ENCODE data around the gene SSX2IP.
A peak's percentile ranks its signal among the peaks of the same experiment; 100 is the strongest.

The SSX2IP gene

DNA sequence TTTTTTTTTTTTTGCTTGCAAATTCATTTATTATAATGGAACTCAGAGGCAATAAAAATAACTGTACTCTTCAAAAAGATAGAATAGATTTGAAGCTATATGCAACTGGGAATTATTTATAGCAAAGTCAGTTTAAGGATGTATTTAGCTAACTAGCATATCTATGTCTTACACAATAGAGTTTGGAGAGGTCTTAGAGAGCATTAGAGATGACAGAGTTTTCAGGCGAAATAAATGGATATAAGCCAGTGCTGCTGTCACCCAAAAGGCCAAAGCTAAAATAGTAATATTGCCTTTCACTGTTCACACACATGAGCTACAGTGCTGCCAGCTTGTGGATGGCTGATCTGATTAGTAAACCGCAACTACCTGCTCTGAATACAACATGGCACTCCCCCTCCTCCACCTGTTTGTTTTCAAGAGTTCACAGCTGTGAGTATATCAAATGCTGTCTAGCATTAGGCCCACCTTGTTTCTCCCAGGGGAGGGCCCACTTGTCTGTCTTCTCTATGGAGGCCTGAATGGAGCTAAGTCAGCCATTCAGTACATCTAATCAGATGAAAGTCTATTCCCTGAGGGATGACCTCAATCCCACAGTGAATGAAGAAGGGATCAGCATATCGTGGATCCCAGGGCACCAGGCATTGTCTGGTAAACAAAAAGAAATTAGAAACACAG, 25.2 kb upstream of the SSX2IP start:
- in situ Hi-C loops (cut with HindIII; ENCODE audit: low pct_ligation_motif_present, low sequenced_read_pairs): no loop called here
- no peaks in the 10 kb centered on the region for H3K27me3 ChIP-seq (replicated peaks)
- no peaks in the 10 kb centered on the region for H3K36me3 ChIP-seq (replicated peaks)
- DNase-seq: no peak
- no peak overlapping the region for H3K4me3 ChIP-seq (ENCODE audit: low read depth, low read length)
- H3K27ac ChIP-seq: no peak overlapping the region
- no peak for TF ChIP-seq CTCF (IDR thresholded peaks at IDR 0.05; ENCODE audit: low read depth, low read length, missing control alignments)

DNA sequence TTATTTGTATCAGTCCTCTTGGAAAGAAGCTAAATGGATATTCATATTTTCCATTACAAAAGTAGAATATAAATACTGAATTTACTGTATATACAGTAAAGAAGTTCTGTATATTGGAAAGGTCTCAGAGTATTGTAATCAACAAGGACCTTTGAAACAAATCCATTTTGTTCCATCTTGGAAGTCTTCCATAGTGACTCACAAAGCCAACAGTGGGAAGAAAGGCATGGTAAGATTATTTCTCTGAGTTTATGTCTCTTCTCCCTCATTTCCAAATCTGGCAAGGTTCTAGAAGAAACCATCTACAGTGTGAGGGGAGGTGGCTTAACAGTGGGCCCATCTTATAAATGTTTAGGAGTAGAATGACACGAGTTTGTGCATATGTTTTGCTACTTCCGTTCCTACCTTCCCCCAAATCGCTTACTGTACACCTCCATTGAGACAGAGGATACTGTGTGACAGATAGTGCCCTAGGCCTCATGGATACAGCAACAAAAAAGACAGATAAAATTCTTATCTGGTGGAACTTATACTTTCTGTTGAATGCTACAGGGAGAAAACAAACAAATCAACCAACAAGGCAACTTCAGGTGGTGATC, 22.1 kb upstream of the SSX2IP start:
- in situ Hi-C loops (cut with HindIII; ENCODE audit: low pct_ligation_motif_present, low sequenced_read_pairs): no loop called here
- DNase-seq: peak; percentile 21
- H3K4me3 ChIP-seq (ENCODE audit: low read depth, low read length): no peak overlapping the region
- H3K27me3 ChIP-seq (replicated peaks): no peaks in the 10 kb centered on the region
- TF ChIP-seq CTCF (IDR thresholded peaks at IDR 0.05; ENCODE audit: low read depth, low read length, missing control alignments): no peak
- no peaks in the 10 kb centered on the region for H3K36me3 ChIP-seq (replicated peaks)
- H3K27ac ChIP-seq: no peak overlapping the region

- no peak overlapping the region for H3K4me3 ChIP-seq (ENCODE audit: low read depth, low read length)
- in situ Hi-C loops (cut with HindIII; ENCODE audit: low pct_ligation_motif_present, low sequenced_read_pairs): no loop called here
- H3K27me3 ChIP-seq (replicated peaks): no peaks in the 10 kb centered on the region
- no peak for DNase-seq
- no peaks in the 10 kb centered on the region for H3K36me3 ChIP-seq (replicated peaks)
- no peak for TF ChIP-seq CTCF (IDR thresholded peaks at IDR 0.05; ENCODE audit: low read depth, low read length, missing control alignments)
- H3K27ac ChIP-seq: no peak overlapping the region
Measured at GRCh38 chr1:84711869-84712268, 21.6 kb upstream of the SSX2IP start.

GRCh38 chr1:84711121-84711520, 20.9 kb upstream of the SSX2IP start:
- no peak for TF ChIP-seq CTCF (IDR thresholded peaks at IDR 0.05; ENCODE audit: low read depth, low read length, missing control alignments)
- Histone ChIP-seq H3K27me3 (replicated peaks) (no peaks in the 10 kb centered on the region), H3K27ac (no peak overlapping the region), H3K4me3 (ENCODE audit: low read depth, low read length) (no peak overlapping the region), H3K36me3 (replicated peaks) (no peaks in the 10 kb centered on the region)
- in situ Hi-C loops (cut with HindIII; ENCODE audit: low pct_ligation_motif_present, low sequenced_read_pairs): no loop called here
- no peak for DNase-seq

DNA sequence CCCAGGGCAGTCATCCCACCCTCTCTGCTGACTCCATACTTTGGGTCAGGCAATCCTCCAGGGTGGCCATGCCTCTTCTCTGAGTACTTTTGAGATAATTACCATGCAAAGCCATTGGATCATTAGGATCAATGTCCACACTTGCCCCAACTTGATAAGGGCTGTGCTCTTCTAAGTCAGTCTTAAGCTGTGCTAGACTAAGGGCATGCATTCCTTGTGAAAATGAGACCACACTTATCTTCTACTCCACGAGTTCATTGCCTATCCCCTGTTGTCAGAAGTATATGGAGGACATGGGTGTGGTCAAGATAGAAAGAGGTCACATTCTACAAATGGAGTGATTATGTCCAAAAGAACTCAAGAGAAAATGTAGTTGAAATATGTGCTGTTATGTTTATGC, 18.9 kb upstream of the SSX2IP start:
- H3K36me3 ChIP-seq (replicated peaks): no peaks in the 10 kb centered on the region
- H3K4me3 ChIP-seq (ENCODE audit: low read depth, low read length): no peak overlapping the region
- H3K27ac ChIP-seq: no peak overlapping the region
- in situ Hi-C loops (cut with HindIII; ENCODE audit: low pct_ligation_motif_present, low sequenced_read_pairs): no loop called here
- no peaks in the 10 kb centered on the region for H3K27me3 ChIP-seq (replicated peaks)
- no peak for DNase-seq
- no peak for TF ChIP-seq CTCF (IDR thresholded peaks at IDR 0.05; ENCODE audit: low read depth, low read length, missing control alignments)

DNA sequence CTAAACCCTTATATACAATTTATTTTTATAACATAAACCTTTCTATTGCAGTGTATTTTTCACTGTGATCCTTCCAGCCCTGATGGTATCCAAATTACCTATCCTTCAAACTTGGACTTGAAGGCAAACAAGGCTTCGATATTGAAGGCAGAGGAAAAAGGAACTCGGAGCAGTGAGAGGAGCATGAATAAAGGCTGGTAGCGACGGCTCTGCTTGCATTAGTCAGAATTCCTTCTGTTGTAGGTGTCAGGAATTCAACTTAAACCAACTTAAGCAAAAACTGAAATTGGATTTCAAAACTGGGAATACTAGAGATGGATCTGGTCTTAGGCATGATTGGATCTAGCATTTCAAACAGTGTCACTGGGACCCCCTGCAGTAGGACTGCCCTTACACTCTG, 17.8 kb upstream of the SSX2IP start:
- TF ChIP-seq CTCF (IDR thresholded peaks at IDR 0.05; ENCODE audit: low read depth, low read length, missing control alignments): no peak
- Histone ChIP-seq H3K27me3 (replicated peaks) (no peaks in the 10 kb centered on the region), H3K27ac (no peak overlapping the region), H3K4me3 (ENCODE audit: low read depth, low read length) (no peak overlapping the region), H3K36me3 (replicated peaks) (no peaks in the 10 kb centered on the region)
- in situ Hi-C loops (cut with HindIII; ENCODE audit: low pct_ligation_motif_present, low sequenced_read_pairs): no loop called here
- no peak for DNase-seq

Measured in brain microvascular endothelial cell (primary cell).